GM23248 (cell line): ENCODE results near the gene TP63.

ENCODE experiments used
- EZH2 ChIP-seq: fragments of 200-600 bp; sonication (generic); IDR thresholded peaks from 2 replicates; pipeline ENCODE4 v1.6.1; 2018; ENCODE audit warnings: antibody characterized with exemption, mild to moderate bottlenecking; ENCODE audit not compliant: insufficient read depth, poor library complexity, severe bottlenecking
- EZH2phosphoT487 ChIP-seq: fragments of 200-600 bp; sonication (generic); IDR thresholded peaks from 2 replicates; pipeline ENCODE4 v1.6.1; 2018; ENCODE audit warnings: antibody characterized with exemption, moderate library complexity, mild to moderate bottlenecking, low read depth; ENCODE audit not compliant: insufficient read depth

- TF ChIP-seq EZH2phosphoT487 (no peak), EZH2 (no peak)
Observed at GRCh38 chr3:189593581-189593980, 37.6 kb upstream of the TP63 start.
